ENCODE results near the gene MS4A15.

DNA sequence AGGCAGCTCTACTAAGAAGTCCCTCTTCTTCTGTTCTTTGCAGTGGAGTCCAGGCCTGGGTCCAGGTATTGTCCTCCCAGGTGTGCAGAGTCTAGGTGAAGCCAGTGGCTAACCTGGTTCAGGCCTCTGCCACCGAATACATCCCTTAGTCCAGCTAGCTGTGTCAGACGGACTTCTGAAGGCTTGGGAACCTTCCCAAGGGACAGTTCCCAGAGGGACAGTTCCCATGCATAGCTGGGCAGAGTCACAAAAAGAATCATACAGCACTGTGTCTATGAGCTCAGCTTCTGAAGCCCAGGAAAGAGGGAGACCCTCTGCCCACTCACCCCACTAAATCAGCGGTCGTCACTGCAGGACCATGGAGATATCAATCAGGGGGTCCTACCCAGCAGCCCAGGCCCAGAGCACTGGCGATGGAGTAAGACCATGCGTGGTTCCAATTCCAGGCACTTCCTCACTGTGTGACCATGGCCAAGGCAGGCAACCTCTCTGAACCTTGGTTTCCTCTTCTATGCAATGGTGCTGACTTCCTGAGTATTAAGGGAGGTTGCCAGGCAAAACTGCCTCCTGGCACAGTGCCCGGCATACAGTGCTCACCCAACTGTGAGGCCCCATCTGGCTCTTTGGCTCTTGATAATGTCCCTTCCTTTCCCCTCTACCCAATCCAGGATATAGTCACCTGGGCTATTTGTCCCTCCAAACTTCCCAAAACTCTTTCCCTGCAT lies 31.9 kb downstream of the MS4A15 start:
- no peak for TF ChIP-seq FOS (IDR thresholded peaks at IDR 0.05; ENCODE audit: borderline replicate concordance, extremely low read depth, insufficient read length)
- TF ChIP-seq JUNB (IDR thresholded peaks at IDR 0.05): no peak
- TF ChIP-seq, protein P1, sequence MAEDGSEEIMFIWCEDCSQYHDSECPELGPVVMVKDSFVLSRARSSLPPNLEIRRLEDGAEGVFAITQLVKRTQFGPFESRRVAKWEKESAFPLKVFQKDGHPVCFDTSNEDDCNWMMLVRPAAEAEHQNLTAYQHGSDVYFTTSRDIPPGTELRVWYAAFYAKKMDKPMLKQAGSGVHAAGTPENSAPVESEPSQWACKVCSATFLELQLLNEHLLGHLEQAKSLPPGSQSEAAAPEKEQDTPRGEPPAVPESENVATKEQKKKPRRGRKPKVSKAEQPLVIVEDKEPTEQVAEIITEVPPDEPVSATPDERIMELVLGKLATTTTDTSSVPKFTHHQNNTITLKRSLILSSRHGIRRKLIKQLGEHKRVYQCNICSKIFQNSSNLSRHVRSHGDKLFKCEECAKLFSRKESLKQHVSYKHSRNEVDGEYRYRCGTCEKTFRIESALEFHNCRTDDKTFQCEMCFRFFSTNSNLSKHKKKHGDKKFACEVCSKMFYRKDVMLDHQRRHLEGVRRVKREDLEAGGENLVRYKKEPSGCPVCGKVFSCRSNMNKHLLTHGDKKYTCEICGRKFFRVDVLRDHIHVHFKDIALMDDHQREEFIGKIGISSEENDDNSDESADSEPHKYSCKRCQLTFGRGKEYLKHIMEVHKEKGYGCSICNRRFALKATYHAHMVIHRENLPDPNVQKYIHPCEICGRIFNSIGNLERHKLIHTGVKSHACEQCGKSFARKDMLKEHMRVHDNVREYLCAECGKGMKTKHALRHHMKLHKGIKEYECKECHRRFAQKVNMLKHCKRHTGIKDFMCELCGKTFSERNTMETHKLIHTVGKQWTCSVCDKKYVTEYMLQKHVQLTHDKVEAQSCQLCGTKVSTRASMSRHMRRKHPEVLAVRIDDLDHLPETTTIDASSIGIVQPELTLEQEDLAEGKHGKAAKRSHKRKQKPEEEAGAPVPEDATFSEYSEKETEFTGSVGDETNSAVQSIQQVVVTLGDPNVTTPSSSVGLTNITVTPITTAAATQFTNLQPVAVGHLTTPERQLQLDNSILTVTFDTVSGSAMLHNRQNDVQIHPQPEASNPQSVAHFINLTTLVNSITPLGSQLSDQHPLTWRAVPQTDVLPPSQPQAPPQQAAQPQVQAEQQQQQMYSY (CRISPR knock-in tag; IDR thresholded peaks at IDR 0.05): no peak
- TF ChIP-seq CHD1 (IDR thresholded peaks at IDR 0.05; ENCODE audit: low read depth, low read length): no peak
- TF ChIP-seq, protein P2, sequence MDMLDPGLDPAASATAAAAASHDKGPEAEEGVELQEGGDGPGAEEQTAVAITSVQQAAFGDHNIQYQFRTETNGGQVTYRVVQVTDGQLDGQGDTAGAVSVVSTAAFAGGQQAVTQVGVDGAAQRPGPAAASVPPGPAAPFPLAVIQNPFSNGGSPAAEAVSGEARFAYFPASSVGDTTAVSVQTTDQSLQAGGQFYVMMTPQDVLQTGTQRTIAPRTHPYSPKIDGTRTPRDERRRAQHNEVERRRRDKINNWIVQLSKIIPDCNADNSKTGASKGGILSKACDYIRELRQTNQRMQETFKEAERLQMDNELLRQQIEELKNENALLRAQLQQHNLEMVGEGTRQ (IDR thresholded peaks at IDR 0.05; ENCODE audit: borderline replicate concordance, low read depth, low read length): no peak
- no peak for TF ChIP-seq SIN3A (IDR thresholded peaks at IDR 0.05; ENCODE audit: low read depth, low read length)
- TF ChIP-seq TAF1 (IDR thresholded peaks at IDR 0.05; ENCODE audit: borderline replicate concordance, low read depth, low read length): no peak
- no peak for TF ChIP-seq NR2C2 (IDR thresholded peaks at IDR 0.05; ENCODE audit: borderline replicate concordance, control insufficient read depth, insufficient read length, low read depth)
- TF ChIP-seq, protein P3, sequence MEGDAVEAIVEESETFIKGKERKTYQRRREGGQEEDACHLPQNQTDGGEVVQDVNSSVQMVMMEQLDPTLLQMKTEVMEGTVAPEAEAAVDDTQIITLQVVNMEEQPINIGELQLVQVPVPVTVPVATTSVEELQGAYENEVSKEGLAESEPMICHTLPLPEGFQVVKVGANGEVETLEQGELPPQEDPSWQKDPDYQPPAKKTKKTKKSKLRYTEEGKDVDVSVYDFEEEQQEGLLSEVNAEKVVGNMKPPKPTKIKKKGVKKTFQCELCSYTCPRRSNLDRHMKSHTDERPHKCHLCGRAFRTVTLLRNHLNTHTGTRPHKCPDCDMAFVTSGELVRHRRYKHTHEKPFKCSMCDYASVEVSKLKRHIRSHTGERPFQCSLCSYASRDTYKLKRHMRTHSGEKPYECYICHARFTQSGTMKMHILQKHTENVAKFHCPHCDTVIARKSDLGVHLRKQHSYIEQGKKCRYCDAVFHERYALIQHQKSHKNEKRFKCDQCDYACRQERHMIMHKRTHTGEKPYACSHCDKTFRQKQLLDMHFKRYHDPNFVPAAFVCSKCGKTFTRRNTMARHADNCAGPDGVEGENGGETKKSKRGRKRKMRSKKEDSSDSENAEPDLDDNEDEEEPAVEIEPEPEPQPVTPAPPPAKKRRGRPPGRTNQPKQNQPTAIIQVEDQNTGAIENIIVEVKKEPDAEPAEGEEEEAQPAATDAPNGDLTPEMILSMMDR (IDR thresholded peaks at IDR 0.05 in 2 of 3, conservative IDR thresholded peaks at IDR 0.05 in 1 of 3; ENCODE audit: control insufficient read depth in 2 of 3, extremely low read depth in 1 of 3, insufficient read depth in 1 of 3, low read depth in 3 of 3, low read length in 3 of 3): no peak
- no peak for TF ChIP-seq MYC (IDR thresholded peaks at IDR 0.05; ENCODE audit: insufficient read depth, insufficient read length, insufficient replicate concordance, low read length, severe bottlenecking)
- TF ChIP-seq POLR2AphosphoS5 (IDR thresholded peaks at IDR 0.05; ENCODE audit: low read length): no peak
- TF ChIP-seq EZH2 (IDR thresholded peaks at IDR 0.05; ENCODE audit: borderline replicate concordance, control insufficient read depth, low read depth, low read length): no peak

All from GM12878 (cell line).